HG03575 (cell line): ENCODE results near the gene MAGT1.
"Not testable (repeated sequence)": the region's sequence is repeated elsewhere in the genome, so short reads cannot be mapped to it uniquely, and the experiment has no call there.

Source experiments
- ATAC-seq: cut with Tn5 transposase; IDR thresholded peaks from one replicate; pipeline ENCODE4 v1.9.1; 2021; ENCODE audit not compliant: unreplicated experiment, insufficient number of reproducible peaks, low FRiP score; ENCODE audit errors: extremely low read depth

Gene MAGT1

GRCh38 chrX:77892887-77893286, 2.3 kb downstream of the MAGT1 start:
- no peak for ATAC-seq

- ATAC-seq: not testable (repeated sequence)
These were observed 13.8 kb downstream of the MAGT1 start for GRCh38 chrX:77881418-77881817.

GRCh38 chrX:77875372-77875771, 19.9 kb downstream of the MAGT1 start:
- ATAC-seq: no peak

GRCh38 chrX:77831544-77831943, 63.7 kb downstream of the MAGT1 start:
- ATAC-seq: not testable (repeated sequence)

GRCh38 chrX:77821989-77822388, 73.2 kb downstream of the MAGT1 start:
- ATAC-seq: not testable (repeated sequence)

- no peak for ATAC-seq
These were observed 75.0 kb downstream of the MAGT1 start for GRCh38 chrX:77820091-77820727.

- no peak for ATAC-seq
These were observed 81.0 kb downstream of the MAGT1 start for GRCh38 chrX:77814210-77814609.

- ATAC-seq: no peak
These were observed 93.0 kb downstream of the MAGT1 start for GRCh38 chrX:77802201-77802600.

GRCh38 chrX:77795124-77795523, 100.1 kb downstream of the MAGT1 start:
- no peak for ATAC-seq

- no peak for ATAC-seq
These were observed 101.3 kb downstream of the MAGT1 start for GRCh38 chrX:77793946-77794345.

GRCh38 chrX:77788050-77788449, 107.2 kb downstream of the MAGT1 start:
- no peak for ATAC-seq

- no peak for ATAC-seq
These were observed 108.9 kb downstream of the MAGT1 start for GRCh38 chrX:77786365-77786680.

GRCh38 chrX:77785486-77786364, 109.5 kb downstream of the MAGT1 start, which contains the start of gene ATRX:
ATRX (minus strand) TSS chrX:77786216; CDS start chrX:77786001, 215 bp downstream.
- no peak for ATAC-seq

- no peak for ATAC-seq
These were observed 115.5 kb downstream of the MAGT1 start for GRCh38 chrX:77779695-77780094.

- no peak for ATAC-seq
These were observed 118.6 kb downstream of the MAGT1 start for GRCh38 chrX:77776659-77777058.
